ENCODE measurements around the gene SERTAD3.
"Not testable (repeated sequence)": the region's sequence is repeated elsewhere in the genome, so short reads cannot be mapped to it uniquely, and the experiment has no call there.

The SERTAD3 gene

DNA sequence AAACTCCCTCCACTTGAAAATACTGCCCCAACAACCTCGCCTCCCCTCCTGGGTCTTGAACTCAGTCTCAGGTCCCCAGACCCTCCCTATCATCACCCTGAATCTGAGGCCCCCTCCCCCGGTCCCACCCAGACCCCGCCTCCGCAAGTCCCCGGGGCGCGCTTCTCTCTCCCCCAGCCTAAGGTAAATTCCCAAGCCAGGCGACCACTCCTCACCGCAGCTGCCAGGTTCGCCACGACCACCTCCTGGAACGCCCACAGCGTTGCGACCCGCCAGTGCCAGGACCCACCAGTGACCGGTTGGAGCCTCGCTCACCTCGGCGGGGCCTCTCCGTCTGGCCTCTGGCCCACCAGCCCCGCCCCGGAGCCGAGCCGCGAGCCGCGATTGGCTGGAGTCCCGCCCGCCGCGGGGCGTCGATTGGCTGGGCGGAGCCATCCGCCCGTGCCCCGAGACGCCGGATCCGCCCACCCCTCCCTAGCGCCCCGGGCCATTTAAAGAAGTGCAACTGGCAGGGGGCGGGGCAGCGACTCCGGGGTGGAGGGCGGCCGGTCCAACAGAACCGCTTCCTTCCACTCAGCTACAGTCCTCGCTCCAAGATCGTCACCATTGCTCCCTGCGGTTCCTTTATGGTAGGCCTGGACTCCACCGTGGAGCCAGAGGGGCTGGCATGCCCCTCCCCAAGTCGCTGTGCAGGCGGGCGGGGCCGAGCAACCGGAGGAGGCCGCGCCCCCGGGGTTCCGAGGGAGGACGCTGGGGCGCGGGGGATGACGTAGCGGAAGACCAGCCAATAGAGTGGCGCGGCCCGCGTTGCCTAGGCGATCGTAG is at the start of gene SERTAD3:
Gene SERTAD3, minus strand, starts transcription at position 336 of the 825 bp plus-strand sequence. CDS start 2,255 bp downstream, outside the sequence.
- DNase-seq (ENCODE audit: low read depth): peak; percentile 95

DNA sequence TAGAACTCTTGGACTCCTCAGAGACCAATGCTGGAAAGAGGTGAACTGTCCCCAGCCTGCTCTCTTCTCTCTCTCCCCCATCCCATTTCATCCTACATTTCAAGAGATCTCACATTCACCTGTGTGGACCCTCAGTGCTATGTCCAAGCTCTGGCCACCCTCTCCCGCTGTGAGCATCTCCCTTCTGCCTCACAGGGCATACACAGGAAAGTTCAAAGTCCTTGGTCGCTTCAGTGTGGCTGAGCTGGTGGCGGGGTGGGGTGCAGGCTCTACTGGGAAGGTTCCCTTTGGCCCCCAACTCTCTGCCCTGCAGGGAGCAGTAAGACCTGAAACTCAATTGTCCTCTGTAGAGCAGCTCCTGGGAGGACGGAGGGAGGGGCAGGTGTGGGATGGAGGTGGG is 49.6 kb upstream of the SERTAD3 start:
- DNase-seq (ENCODE audit: low read depth): no peak

GRCh38 chr19:40492274-40492673 is 48.1 kb upstream of the SERTAD3 start:
- DNase-seq (ENCODE audit: low read depth): no peak

DNA sequence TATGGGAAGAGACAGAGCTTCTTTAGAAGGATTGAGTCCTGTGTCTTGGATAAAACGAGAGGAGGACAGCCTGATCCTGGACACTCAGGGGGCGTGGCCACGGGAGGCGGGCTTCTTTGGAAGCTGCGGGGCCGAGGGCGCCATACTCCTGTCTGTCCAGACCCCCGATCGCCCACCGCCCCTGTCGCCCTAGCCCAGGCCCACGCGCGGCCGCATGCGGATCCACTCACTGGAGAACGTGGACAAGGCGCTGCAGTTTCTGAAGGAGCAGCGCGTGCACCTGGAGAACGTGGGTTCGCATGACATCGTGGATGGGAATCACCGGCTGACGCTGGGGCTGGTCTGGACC is 45.7 kb upstream of the SERTAD3 start:
- DNase-seq (ENCODE audit: low read depth): no peak

DNA sequence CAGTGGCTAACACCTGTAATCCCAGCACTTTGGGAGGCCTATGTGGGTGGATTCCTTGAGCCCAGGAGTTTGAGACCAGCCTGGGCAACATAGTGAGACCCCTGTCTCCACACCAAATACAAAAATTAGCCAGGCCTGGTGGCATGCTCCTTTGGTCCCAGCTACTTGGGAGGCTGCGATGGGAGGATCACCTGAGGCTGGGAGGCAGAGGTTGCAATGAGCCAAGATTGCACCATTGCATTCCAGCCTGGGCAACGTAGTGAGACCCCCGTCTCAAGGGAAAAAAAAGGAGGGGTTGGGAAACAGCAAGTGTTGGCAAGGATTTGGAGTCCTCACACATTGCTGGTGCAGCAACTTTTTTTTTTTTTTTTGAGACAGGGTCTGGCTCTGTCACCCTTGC is 41.9 kb upstream of the SERTAD3 start:
- DNase-seq (ENCODE audit: low read depth): no peak

- not testable (repeated sequence) for DNase-seq (ENCODE audit: low read depth)
Measured at GRCh38 chr19:40475878-40476644, 31.9 kb upstream of the SERTAD3 start.

DNA sequence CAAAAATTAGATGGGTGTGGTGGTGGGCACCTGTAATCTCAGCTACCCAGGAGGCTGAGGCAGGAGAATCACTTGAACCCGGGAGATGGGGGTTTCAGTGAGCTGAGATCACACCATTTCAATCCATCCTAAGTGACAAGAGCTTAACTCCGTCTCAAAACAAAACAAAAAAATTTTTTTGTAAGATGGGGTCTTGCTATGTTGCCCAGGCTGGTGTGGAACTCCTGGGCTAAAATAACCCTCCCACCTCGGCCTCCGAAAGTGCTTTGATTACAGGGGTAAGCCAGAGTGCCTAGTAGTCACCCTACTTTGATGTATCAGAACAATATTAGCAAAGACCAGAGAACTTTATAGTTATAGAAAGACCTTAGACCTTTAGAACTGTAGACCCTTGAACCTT is 30.6 kb upstream of the SERTAD3 start:
- no peak for DNase-seq (ENCODE audit: low read depth)

GRCh38 chr19:40472516-40472915 is 28.4 kb upstream of the SERTAD3 start:
- DNase-seq (ENCODE audit: low read depth): no peak

- DNase-seq (ENCODE audit: low read depth): no peak
Measured at GRCh38 chr19:40471111-40471510, 27.0 kb upstream of the SERTAD3 start.

DNA sequence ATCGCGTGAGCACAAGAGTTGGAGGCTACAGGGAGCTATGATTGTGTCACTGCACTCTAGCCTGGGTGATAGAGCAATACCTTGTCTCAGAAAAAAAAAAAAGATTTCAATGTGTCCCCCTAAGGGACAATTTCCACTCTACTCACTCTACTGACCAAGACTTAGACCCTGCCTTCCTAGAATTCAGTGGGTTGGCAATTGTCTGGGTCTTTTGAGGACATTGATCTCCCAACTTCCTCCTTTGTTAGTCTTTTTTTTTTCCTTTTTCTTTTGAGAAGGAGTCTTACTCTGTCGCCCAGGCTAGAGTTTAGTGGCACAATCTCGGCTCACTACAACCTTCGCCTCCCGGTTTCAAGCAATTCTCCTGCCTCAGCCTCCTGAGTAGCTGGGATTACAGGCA is 24.9 kb upstream of the SERTAD3 start:
- DNase-seq (ENCODE audit: low read depth): no peak

- no peak for DNase-seq (ENCODE audit: low read depth)
Measured at GRCh38 chr19:40466985-40467734, 23.0 kb upstream of the SERTAD3 start, which contains the start of gene SPTBN4. Gene SPTBN4 (plus strand): TSS chr19:40467001. CDS start chr19:40472622, 5,621 bp downstream.

DNA sequence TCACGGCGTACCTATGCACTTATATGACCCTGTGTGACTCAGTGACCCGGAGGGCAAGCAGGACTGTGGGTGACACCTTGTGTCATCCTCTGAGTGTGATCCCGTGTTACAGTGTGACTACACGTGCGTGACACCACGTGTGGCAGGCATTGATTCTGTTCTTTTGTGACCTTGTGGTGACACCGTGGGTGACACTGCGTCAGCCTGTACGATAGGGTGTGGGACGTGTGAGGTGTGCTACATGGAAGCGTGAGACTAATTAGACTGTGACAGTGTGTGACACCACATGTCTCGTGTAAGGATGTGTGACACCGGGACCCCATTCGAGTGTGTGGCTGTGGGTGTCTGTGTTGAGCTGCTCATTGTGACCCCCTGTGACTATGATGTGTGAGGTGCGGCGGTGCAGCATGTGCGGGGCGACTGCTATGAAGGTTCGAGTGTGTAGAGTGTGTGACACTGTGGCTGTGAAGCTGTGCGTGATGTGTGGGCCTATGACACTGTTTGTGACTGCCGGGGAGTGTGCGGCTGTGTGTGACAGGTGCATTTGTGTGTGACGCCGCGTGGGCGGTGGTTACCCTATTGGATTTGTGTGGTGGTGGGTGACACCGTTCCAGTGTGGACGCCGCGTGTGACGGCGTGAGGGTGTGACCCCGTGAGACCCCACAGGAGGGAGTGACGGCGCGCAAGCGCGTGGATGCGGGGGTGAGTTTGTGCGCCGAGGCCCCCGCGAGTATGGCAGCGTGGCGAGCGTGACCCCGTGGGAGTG is 22.3 kb upstream of the SERTAD3 start:
- peak; percentile 68 for DNase-seq (ENCODE audit: low read depth)

- peak; percentile 99 for DNase-seq (ENCODE audit: low read depth)
Measured at GRCh38 chr19:40465557-40466218, 21.6 kb upstream of the SERTAD3 start, which contains the start of gene BLVRB. Gene BLVRB (minus strand): TSS chr19:40465745. CDS start chr19:40465688, 57 bp downstream.

DNA sequence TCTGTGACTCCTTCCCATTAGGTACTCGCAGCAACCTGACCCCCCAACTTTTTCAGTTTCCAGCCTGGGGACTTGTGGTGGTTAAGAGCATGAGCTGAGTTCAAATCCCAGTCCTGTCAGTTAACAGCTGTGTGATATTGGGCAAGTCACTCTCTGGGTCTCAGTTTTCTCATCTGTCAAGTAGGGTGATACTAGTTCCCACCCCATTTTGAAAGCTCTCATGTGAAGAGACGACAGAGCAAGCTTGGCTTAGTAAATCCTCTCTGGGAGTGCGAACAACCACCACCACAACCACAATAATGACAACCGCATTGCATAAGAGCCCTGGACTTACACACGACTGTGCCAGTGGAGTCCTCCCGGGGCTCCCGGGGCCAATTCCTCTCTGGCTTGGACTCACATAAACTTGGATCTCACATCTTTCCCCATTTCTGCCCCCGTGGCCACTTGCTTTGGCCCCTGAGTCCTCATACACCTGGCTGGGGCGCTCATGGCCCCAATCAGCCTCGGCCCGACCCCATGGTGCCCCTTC is 21.0 kb upstream of the SERTAD3 start:
- no peak for DNase-seq (ENCODE audit: low read depth)

GRCh38 chr19:40464059-40465024 is 20.2 kb upstream of the SERTAD3 start:
- DNase-seq (ENCODE audit: low read depth): peak; percentile 53

DNA sequence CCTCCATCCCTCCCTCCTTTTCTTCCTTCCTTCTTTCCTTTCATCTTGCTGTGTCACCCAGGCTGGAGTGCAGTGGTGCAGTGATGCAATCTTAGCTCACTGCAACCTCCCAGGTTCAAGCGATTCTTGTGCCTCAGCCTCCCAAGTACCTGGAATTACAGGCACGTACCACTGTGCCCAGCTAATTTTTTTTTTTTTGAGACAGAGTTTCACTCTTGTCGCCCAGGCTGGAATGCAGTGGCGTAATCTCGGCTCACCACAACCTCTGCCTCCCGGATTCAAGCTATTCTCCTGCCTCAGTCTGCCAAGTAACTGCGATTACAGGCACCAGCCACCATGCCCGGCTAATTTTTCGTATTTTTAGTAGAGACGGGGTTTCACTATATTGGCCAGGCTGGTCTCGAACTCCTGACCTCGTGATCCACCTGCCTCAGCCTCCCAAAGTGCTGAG is 19.5 kb upstream of the SERTAD3 start:
- DNase-seq (ENCODE audit: low read depth): not testable (repeated sequence)

GRCh38 chr19:40461669-40462221 is 17.6 kb upstream of the SERTAD3 start:
- no peak for DNase-seq (ENCODE audit: low read depth)

DNA sequence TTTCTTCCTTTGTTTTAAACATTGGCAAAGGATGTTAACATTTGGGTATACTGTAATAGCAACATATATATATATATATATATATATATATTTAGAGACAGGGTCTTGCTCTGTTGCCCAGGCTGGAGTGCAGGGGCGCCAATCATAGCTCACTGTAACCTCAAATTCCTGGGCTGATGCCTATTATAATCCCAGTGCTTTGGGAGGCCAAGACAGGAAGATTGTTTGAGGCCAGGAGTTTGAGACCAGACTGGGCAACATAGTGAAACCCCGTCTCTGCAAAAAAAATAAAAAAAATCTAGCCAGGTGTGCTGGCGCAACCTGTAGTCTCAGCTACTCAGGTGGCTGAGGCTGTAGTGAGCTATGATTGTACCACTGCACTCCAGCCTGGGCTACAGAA is 16.1 kb upstream of the SERTAD3 start:
- no peak for DNase-seq (ENCODE audit: low read depth)

DNA sequence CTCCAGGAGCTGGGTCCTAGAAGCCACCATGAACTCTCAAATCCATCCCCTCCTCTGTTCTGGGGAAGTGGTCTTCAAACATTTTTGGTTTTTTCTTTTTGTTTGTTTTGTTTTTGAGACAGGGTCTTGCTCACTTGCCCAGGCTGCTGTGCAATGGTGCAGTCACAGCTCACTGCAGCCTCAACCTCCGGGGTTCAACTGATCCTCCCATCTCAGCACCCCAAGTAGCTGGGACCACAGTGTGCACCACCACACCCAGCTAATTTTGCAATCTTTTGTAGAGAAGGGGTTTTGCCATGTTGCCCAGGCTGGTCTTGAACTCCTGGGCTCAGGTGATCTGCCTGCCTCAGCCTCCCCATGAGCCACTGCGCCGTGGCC is 14.5 kb upstream of the SERTAD3 start:
- DNase-seq (ENCODE audit: low read depth): no peak

Measured in activated T-helper 9 cell treated with anti-CD3 and anti-CD28 coated beads, Interleukin-2, amount 50 U/mL, for 16 hours (primary cell).